ENCODE measurements around the gene CNTRL.

Gene CNTRL

DNA sequence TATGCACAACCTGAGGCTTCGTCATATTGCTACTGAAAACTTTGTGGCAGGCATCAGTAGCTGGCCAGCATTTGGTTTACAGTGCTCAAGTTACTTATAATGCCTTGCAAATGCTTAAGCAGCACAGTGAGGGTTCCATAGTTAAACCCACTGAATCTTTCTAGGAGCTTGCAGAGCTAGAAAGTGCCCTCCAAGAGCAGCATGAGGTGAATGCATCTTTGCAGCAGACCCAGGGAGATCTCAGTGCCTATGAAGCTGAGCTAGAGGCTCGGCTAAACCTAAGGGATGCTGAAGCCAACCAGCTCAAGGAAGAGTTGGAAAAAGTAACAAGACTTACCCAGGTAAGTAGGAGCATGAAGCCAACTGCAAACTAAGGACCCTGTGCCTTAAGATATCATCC lies 60.9 kb downstream of the CNTRL start:
- Mint-ChIP-seq H3K9me3 (peaks cover 2% of the 10 kb centered on the region), H3K4me3 (no peak overlapping the region), H3K27me3 (no peaks in the 10 kb centered on the region), H3K36me3 (peaks cover 66% of the 10 kb centered on the region), H3K27ac (peak overlapping the region; percentile 3), H3K4me1 (peaks cover 34% of the 10 kb centered on the region)
- no peak for ATAC-seq

- no peak for ATAC-seq
- Mint-ChIP-seq H3K4me1 (peaks cover 5% of the 10 kb centered on the region), H3K36me3 (peaks cover 70% of the 10 kb centered on the region), H3K27ac (peak overlapping the region; percentile 44), H3K9me3 (no peaks in the 10 kb centered on the region), H3K4me3 (no peak overlapping the region), H3K27me3 (no peaks in the 10 kb centered on the region)
These were observed 63.8 kb downstream of the CNTRL start for GRCh38 chr9:121138561-121138960.

DNA sequence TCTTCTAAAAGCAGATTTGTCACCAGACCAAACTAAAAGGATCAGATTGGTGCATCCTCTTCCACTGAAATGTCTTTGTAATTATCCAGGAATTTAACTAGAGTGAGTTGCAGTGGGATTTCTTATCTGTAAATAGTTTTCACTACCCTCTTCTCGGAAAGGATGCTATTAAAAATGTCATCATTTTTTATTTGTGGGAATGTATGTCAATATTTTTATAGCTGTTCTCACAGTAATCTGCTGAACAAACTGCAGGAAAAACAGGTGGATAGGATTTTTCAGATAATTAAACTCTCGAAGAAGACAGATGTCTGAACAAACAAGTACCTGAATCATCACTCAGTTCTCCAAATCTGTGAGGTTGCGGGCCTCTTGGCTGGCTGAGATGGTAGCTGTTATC lies 64.2 kb downstream of the CNTRL start:
- Mint-ChIP-seq H3K27ac (peak overlapping the region; percentile 44), H3K36me3 (peaks cover 71% of the 10 kb centered on the region)
- ATAC-seq, result no peak

GRCh38 chr9:121140162-121140561 lies 65.4 kb downstream of the CNTRL start:
- Mint-ChIP-seq H3K27me3 (no peaks in the 10 kb centered on the region), H3K4me1 (peaks cover 5% of the 10 kb centered on the region), H3K9me3 (no peaks in the 10 kb centered on the region), H3K36me3 (peaks cover 72% of the 10 kb centered on the region), H3K27ac (peak overlapping the region; percentile 61), H3K4me3 (no peak overlapping the region)
- no peak for ATAC-seq

More for the DNA sequence above, 64.2 kb downstream of the CNTRL start:
- Mint-ChIP-seq H3K27me3 (no peaks in the 10 kb centered on the region), H3K4me3 (no peak overlapping the region), H3K9me3 (no peaks in the 10 kb centered on the region), H3K4me1 (peaks cover 5% of the 10 kb centered on the region)

DNA sequence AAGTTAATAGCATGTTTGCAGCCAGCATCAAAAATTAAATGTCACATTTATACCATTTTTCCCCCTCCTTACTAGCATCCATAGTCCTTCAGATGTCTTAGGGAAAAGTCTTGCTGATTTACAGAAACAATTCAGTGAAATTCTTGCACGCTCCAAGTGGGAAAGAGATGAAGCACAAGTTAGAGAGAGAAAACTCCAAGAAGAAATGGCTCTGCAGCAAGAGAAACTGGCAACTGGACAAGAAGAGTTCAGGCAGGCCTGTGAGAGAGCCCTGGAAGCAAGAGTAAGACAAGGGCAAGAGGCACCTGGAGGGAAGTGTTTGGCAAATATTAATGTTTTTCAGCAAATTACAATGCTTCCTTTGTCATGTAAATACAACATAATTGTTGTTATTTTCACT lies 66.6 kb downstream of the CNTRL start:
- Mint-ChIP-seq H3K27ac (peak overlapping the region; percentile 61), H3K9me3 (no peaks in the 10 kb centered on the region)
- no peak for ATAC-seq

GRCh38 chr9:121141706-121142105 lies 67.0 kb downstream of the CNTRL start:
- no peak overlapping the region for H3K4me3 Mint-ChIP-seq
- peaks cover 5% of the 10 kb centered on the region for H3K4me1 Mint-ChIP-seq
- no peaks in the 10 kb centered on the region for H3K27me3 Mint-ChIP-seq
- no peaks in the 10 kb centered on the region for H3K9me3 Mint-ChIP-seq
- H3K36me3 Mint-ChIP-seq, result peaks cover 72% of the 10 kb centered on the region
- H3K27ac Mint-ChIP-seq, result peak overlapping the region; percentile 61
- ATAC-seq, result no peak

More for the DNA sequence above, 66.6 kb downstream of the CNTRL start:
- Mint-ChIP-seq H3K4me1 (peaks cover 5% of the 10 kb centered on the region), H3K4me3 (no peak overlapping the region), H3K36me3 (peaks cover 70% of the 10 kb centered on the region), H3K27me3 (no peaks in the 10 kb centered on the region)

- H3K4me1 Mint-ChIP-seq, result no peaks in the 10 kb centered on the region
- ATAC-seq, result no peak
- peaks cover 80% of the 10 kb centered on the region for H3K36me3 Mint-ChIP-seq
- no peak overlapping the region for H3K4me3 Mint-ChIP-seq
- H3K27ac Mint-ChIP-seq, result no peak overlapping the region
- H3K9me3 Mint-ChIP-seq, result no peaks in the 10 kb centered on the region
- H3K27me3 Mint-ChIP-seq, result no peaks in the 10 kb centered on the region
These were observed 69.0 kb downstream of the CNTRL start for GRCh38 chr9:121143771-121144170.

- Mint-ChIP-seq H3K36me3 (peaks cover 85% of the 10 kb centered on the region), H3K27me3 (no peaks in the 10 kb centered on the region), H3K9me3 (no peaks in the 10 kb centered on the region), H3K27ac (no peak overlapping the region), H3K4me3 (no peak overlapping the region), H3K4me1 (no peaks in the 10 kb centered on the region)
- ATAC-seq, result no peak
These were observed 69.7 kb downstream of the CNTRL start for GRCh38 chr9:121144482-121144881.

DNA sequence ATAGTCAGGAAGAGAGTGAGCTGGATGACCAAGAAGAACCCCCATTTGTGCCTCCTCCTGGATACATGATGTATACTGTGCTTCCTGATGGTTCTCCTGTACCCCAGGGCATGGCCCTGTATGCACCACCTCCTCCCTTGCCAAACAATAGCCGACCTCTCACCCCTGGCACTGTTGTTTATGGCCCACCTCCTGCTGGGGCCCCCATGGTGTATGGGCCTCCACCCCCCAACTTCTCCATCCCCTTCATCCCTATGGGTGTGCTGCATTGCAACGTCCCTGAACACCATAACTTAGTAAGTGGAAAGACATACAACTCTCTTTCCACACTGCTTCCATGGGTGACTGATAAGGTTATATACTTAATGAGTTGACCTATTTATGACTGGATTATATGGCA lies 75.4 kb downstream of the CNTRL start:
- peaks cover 22% of the 10 kb centered on the region for H3K4me1 Mint-ChIP-seq

GRCh38 chr9:121153642-121154041 lies 78.9 kb downstream of the CNTRL start:
- ATAC-seq, result no peak
- Mint-ChIP-seq H3K27ac (peak overlapping the region; percentile 21), H3K4me1 (peaks cover 45% of the 10 kb centered on the region), H3K4me3 (no peak overlapping the region), H3K27me3 (no peaks in the 10 kb centered on the region), H3K9me3 (no peaks in the 10 kb centered on the region), H3K36me3 (peaks cover 68% of the 10 kb centered on the region)

More for the DNA sequence above, 75.4 kb downstream of the CNTRL start:
- H3K9me3 Mint-ChIP-seq, result no peaks in the 10 kb centered on the region
- no peaks in the 10 kb centered on the region for H3K27me3 Mint-ChIP-seq
- peak overlapping the region; percentile 38 for H3K27ac Mint-ChIP-seq
- H3K4me3 Mint-ChIP-seq, result no peak overlapping the region
- no peak for ATAC-seq
- H3K36me3 Mint-ChIP-seq, result peaks cover 81% of the 10 kb centered on the region

DNA sequence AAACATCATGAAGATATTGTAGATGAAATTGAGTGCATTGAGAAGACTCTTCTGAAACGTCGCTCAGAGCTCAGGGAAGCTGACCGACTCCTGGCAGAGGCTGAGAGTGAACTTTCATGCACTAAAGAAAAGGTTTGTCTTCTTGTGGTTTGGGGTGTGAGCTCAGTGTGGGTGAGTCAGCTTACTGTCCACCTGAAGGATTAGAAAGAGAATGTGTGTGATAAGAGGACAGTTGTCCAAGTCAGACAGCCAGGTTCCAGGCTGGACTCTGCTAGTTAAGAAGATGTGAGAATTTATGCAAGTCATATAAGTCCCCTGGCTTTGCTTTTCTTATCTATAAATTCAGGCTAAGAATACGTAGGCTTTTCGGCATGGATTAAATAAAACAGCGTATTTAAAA lies 80.0 kb downstream of the CNTRL start:
- peaks cover 70% of the 10 kb centered on the region for H3K36me3 Mint-ChIP-seq
- H3K9me3 Mint-ChIP-seq, result no peaks in the 10 kb centered on the region
- no peaks in the 10 kb centered on the region for H3K27me3 Mint-ChIP-seq
- H3K4me1 Mint-ChIP-seq, result peaks cover 56% of the 10 kb centered on the region
- no peak overlapping the region for H3K4me3 Mint-ChIP-seq
- no peak for ATAC-seq
- peak overlapping the region; percentile 88 for H3K27ac Mint-ChIP-seq

DNA sequence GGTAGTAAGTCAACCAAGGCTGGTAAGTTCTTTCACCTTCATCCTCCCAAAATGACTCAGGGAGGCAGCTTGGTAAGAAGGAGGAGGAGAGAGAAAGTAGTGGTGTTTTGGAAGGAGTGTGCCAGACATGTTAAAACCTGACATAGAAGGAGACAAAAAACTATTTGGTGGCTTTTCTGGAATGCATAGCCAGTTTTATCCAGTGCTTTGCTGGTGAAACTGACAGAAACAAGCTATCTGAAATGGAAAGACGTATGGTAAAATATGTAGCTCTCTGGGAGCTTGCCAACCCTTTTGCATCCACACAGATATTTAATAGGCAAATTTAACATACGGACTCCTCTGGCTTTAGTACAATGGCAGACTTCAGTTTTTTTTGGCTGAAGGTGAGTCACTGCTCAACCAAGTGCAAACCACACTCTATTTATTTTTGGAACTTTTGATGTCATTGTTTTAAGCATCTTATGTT lies 81.5 kb downstream of the CNTRL start:
- H3K4me1 Mint-ChIP-seq, result peaks cover 68% of the 10 kb centered on the region
- H3K9me3 Mint-ChIP-seq, result no peaks in the 10 kb centered on the region
- H3K27ac Mint-ChIP-seq, result peak overlapping the region; percentile 88
- no peaks in the 10 kb centered on the region for H3K27me3 Mint-ChIP-seq
- peak; percentile 94 for ATAC-seq
- H3K4me3 Mint-ChIP-seq, result peak overlapping the region; percentile 47
- H3K36me3 Mint-ChIP-seq, result peaks cover 63% of the 10 kb centered on the region

DNA sequence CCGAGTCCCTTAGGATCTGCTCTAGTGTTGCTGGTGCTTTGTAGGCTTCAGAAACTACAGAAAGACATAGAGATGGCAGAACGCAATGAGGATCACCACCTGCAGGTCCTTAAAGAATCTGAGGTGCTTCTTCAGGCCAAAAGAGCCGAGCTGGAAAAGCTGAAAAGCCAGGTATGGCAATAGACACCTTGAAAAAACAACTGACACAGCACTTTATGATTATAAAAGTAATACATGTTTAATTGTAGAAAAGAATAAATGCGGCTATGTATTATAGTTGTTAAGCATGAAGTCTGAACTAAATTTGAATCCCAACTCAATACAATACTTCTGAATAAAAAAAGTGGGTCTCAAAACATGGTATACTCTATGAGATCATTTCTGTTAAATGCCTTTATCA lies 83.2 kb downstream of the CNTRL start:
- Mint-ChIP-seq H3K27me3 (no peaks in the 10 kb centered on the region), H3K27ac (peak overlapping the region; percentile 88), H3K4me1 (peaks cover 60% of the 10 kb centered on the region), H3K4me3 (no peak overlapping the region), H3K9me3 (no peaks in the 10 kb centered on the region), H3K36me3 (peaks cover 58% of the 10 kb centered on the region)
- no peak for ATAC-seq

- peak; percentile 40 for ATAC-seq
- Mint-ChIP-seq H3K9me3 (no peaks in the 10 kb centered on the region), H3K27me3 (no peaks in the 10 kb centered on the region), H3K4me1 (peaks cover 46% of the 10 kb centered on the region), H3K4me3 (peak overlapping the region; percentile 23), H3K27ac (peak overlapping the region; percentile 78), H3K36me3 (peaks cover 58% of the 10 kb centered on the region)
These were observed 85.3 kb downstream of the CNTRL start for GRCh38 chr9:121160025-121160424.

- Mint-ChIP-seq H3K27ac (peak overlapping the region; percentile 45), H3K4me3 (no peak overlapping the region), H3K9me3 (no peaks in the 10 kb centered on the region), H3K4me1 (no peaks in the 10 kb centered on the region), H3K36me3 (peaks cover 56% of the 10 kb centered on the region), H3K27me3 (no peaks in the 10 kb centered on the region)
- no peak for ATAC-seq
These were observed 93.3 kb downstream of the CNTRL start for GRCh38 chr9:121168052-121168451.

- Mint-ChIP-seq H3K27ac (peak overlapping the region; percentile 45), H3K36me3 (peaks cover 58% of the 10 kb centered on the region), H3K4me3 (no peak overlapping the region), H3K9me3 (no peaks in the 10 kb centered on the region), H3K27me3 (no peaks in the 10 kb centered on the region), H3K4me1 (no peaks in the 10 kb centered on the region)
- no peak for ATAC-seq
These were observed 94.4 kb downstream of the CNTRL start for GRCh38 chr9:121169094-121169601.
